ENCODE measurements around the gene ANTXR1.

ANTXR1 gene

GRCh38 chr2:69100220-69100723, 87.3 kb downstream of the ANTXR1 start:
- Histone ChIP-seq H3K36me3 (ENCODE audit: insufficient read depth, low read length) (peaks cover 10% of the 10 kb centered on the region; the same call in 1 of the 2 replicates), H3F3A (ENCODE audit: low read depth) (no peaks in the 10 kb centered on the region)

GRCh38 chr2:69102041-69102593, 89.1 kb downstream of the ANTXR1 start:
- no peaks in the 10 kb centered on the region for H3K9me3 ChIP-seq (ENCODE audit: insufficient read depth, low read depth, low read length)
- H2AFZ ChIP-seq (ENCODE audit: low read length) = no peak overlapping the region
- no peak overlapping the region for H3K9ac ChIP-seq (ENCODE audit: low read depth, low read length, poor library complexity, severe bottlenecking)
- no peaks in the 10 kb centered on the region for H4K20me1 ChIP-seq (ENCODE audit: insufficient read depth, low read length, poor library complexity, severe bottlenecking)
- peaks cover 10% of the 10 kb centered on the region; the same call in 1 of the 2 replicates for H3K36me3 ChIP-seq (ENCODE audit: insufficient read depth, low read length)
- no peaks in the 10 kb centered on the region for H3K4me1 ChIP-seq (ENCODE audit: insufficient read depth, low read length, poor library complexity, severe bottlenecking)
- no peaks in the 10 kb centered on the region for H3K9me2 ChIP-seq (replicated peaks; ENCODE audit: low read depth, low read length)
- no peak for TF ChIP-seq EZH2phosphoT487 (IDR thresholded peaks at IDR 0.05; ENCODE audit: borderline replicate concordance)
- TF ChIP-seq CTCF (conservative IDR thresholded peaks at IDR 0.05; ENCODE audit: low read length) = no peak
- no peaks in the 10 kb centered on the region for H3K27me3 ChIP-seq (ENCODE audit: insufficient read depth, low read length, poor library complexity, severe bottlenecking)
- no peak overlapping the region for H3K4me3 ChIP-seq (ENCODE audit: low read length, poor library complexity, severe bottlenecking)
- no peaks in the 10 kb centered on the region for H3F3A ChIP-seq (ENCODE audit: low read depth)
- no peaks in the 10 kb centered on the region for H3K79me2 ChIP-seq (ENCODE audit: insufficient read depth, low read length)
- H3K4me2 ChIP-seq (ENCODE audit: low read depth, low read length, poor library complexity, severe bottlenecking) = no peak overlapping the region

More at GRCh38 chr2:69100220-69100723, 87.3 kb downstream of the ANTXR1 start:
- no peaks in the 10 kb centered on the region for H3K79me2 ChIP-seq (ENCODE audit: insufficient read depth, low read length)
- H3K27me3 ChIP-seq (ENCODE audit: insufficient read depth, low read length, poor library complexity, severe bottlenecking) = no peaks in the 10 kb centered on the region
- H3K9me2 ChIP-seq (replicated peaks; ENCODE audit: low read depth, low read length) = no peaks in the 10 kb centered on the region
- TF ChIP-seq EZH2phosphoT487 (IDR thresholded peaks at IDR 0.05; ENCODE audit: borderline replicate concordance) (no peak), CTCF (conservative IDR thresholded peaks at IDR 0.05; ENCODE audit: low read length) (no peak)
- H3K4me1 ChIP-seq (ENCODE audit: insufficient read depth, low read length, poor library complexity, severe bottlenecking) = no peaks in the 10 kb centered on the region
- no peak overlapping the region for H2AFZ ChIP-seq (ENCODE audit: low read length)
- H3K4me3 ChIP-seq (ENCODE audit: low read length, poor library complexity, severe bottlenecking) = no peak overlapping the region
- no peaks in the 10 kb centered on the region for H3K9me3 ChIP-seq (ENCODE audit: insufficient read depth, low read depth, low read length)
- H4K20me1 ChIP-seq (ENCODE audit: insufficient read depth, low read length, poor library complexity, severe bottlenecking) = no peaks in the 10 kb centered on the region
- H3K4me2 ChIP-seq (ENCODE audit: low read depth, low read length, poor library complexity, severe bottlenecking) = no peak overlapping the region
- no peak overlapping the region for H3K9ac ChIP-seq (ENCODE audit: low read depth, low read length, poor library complexity, severe bottlenecking)

- peaks cover 10% of the 10 kb centered on the region; the same call in 1 of the 2 replicates for H3K36me3 ChIP-seq (ENCODE audit: insufficient read depth, low read length)
- H3K4me1 ChIP-seq (ENCODE audit: insufficient read depth, low read length, poor library complexity, severe bottlenecking) = no peaks in the 10 kb centered on the region
- no peaks in the 10 kb centered on the region for H3K9me2 ChIP-seq (replicated peaks; ENCODE audit: low read depth, low read length)
- no peaks in the 10 kb centered on the region for H4K20me1 ChIP-seq (ENCODE audit: insufficient read depth, low read length, poor library complexity, severe bottlenecking)
- TF ChIP-seq CTCF (conservative IDR thresholded peaks at IDR 0.05; ENCODE audit: low read length) = no peak
- no peak for TF ChIP-seq EZH2phosphoT487 (IDR thresholded peaks at IDR 0.05; ENCODE audit: borderline replicate concordance)
- no peak overlapping the region for H3K4me3 ChIP-seq (ENCODE audit: low read length, poor library complexity, severe bottlenecking)
- no peaks in the 10 kb centered on the region for H3K79me2 ChIP-seq (ENCODE audit: insufficient read depth, low read length)
- no peak overlapping the region for H3K4me2 ChIP-seq (ENCODE audit: low read depth, low read length, poor library complexity, severe bottlenecking)
- H3K27me3 ChIP-seq (ENCODE audit: insufficient read depth, low read length, poor library complexity, severe bottlenecking) = no peaks in the 10 kb centered on the region
- H3K9me3 ChIP-seq (ENCODE audit: insufficient read depth, low read depth, low read length) = no peaks in the 10 kb centered on the region
- no peak overlapping the region for H2AFZ ChIP-seq (ENCODE audit: low read length)
- no peaks in the 10 kb centered on the region for H3F3A ChIP-seq (ENCODE audit: low read depth)
- no peak overlapping the region for H3K9ac ChIP-seq (ENCODE audit: low read depth, low read length, poor library complexity, severe bottlenecking)
Measured at GRCh38 chr2:69103419-69103818, 90.4 kb downstream of the ANTXR1 start.
